Osteoblast (primary cell): ENCODE measurements around the gene CEP57L1. TPM values are rescaled to one million over a fixed set of nuclear protein-coding genes. Genes with fewer than 3 reads are reported as not detected.
"Not testable (repeated sequence)": the region's sequence is repeated elsewhere in the genome, so short reads cannot be mapped to it uniquely, and the experiment has no call there.

ENCODE experiments used
- DNase-seq: peaks from one replicate; pipeline ENCODE4 v3.0.0; 2011; ENCODE audit warnings: low spot score, mixed read lengths; ENCODE audit not compliant: insufficient read length; ENCODE audit errors: missing footprints
- H2AFZ ChIP-seq: 2 replicates; pipeline ENCODE4 v1.6.0; 2011; ENCODE audit warnings: mild to moderate bottlenecking, low read length
- H3K27ac ChIP-seq: 2 replicates; pipeline ENCODE4 v1.5.1; 2011; ENCODE audit warnings: mild to moderate bottlenecking, low read depth, low read length, moderate library complexity
- H3K27me3 ChIP-seq: 2 replicates; pipeline ENCODE4 v1.6.0; 2012; ENCODE audit warnings: mild to moderate bottlenecking, control low read depth, inconsistent platforms, low read length, moderate library complexity; ENCODE audit not compliant: insufficient read depth
- H3K36me3 ChIP-seq: 2 replicates; pipeline ENCODE4 v1.5.1; 2011; ENCODE audit warnings: mild to moderate bottlenecking, low read length, control low read depth, moderate library complexity; ENCODE audit not compliant: insufficient read depth
- H3K4me1 ChIP-seq: 2 replicates; pipeline ENCODE4 v1.5.1; 2011; ENCODE audit warnings: mild to moderate bottlenecking, low read length, control low read depth, moderate library complexity; ENCODE audit not compliant: insufficient read depth
- H3K4me2 ChIP-seq: 2 replicates; pipeline ENCODE4 v1.6.0; 2011; ENCODE audit warnings: mild to moderate bottlenecking, low read length; ENCODE audit not compliant: insufficient read depth
- H3K4me3 ChIP-seq: fragments of 200-600 bp; sonication (generic); 3 replicates; pipeline ENCODE4 v1.5.1; 2012; ENCODE audit warnings: mild to moderate bottlenecking, low read length, inconsistent platforms; ENCODE audit not compliant: insufficient read depth
- H3K79me2 ChIP-seq: 2 replicates; pipeline ENCODE4 v1.6.0; 2012; ENCODE audit warnings: mild to moderate bottlenecking, low read length, control low read depth, inconsistent platforms; ENCODE audit not compliant: insufficient read depth
- H3K9me3 ChIP-seq: 2 replicates; pipeline ENCODE4 v1.5.1; 2011; ENCODE audit warnings: low read depth, low read length, control low read depth
- H4K20me1 ChIP-seq: 2 replicates; pipeline ENCODE4 v1.6.0; 2012; ENCODE audit warnings: mild to moderate bottlenecking, low read length, control low read depth; ENCODE audit not compliant: insufficient read depth
- CTCF ChIP-seq: IDR thresholded peaks from 2 replicates; pipeline ENCODE4 v1.5.1; 2011; ENCODE audit warnings: mild to moderate bottlenecking, low read depth, low read length, moderate library complexity; ENCODE audit errors: extremely low read depth
- total RNA-seq: library from RNA; depleted of rRNA; stranded (reverse); fragments of >200 nt; gene quantifications from 2 replicates; pipeline ENCODE4 v1.2.3, GENCODE V29; 2012

The CEP57L1 gene
- total RNA-seq, 1 donor = 17.7 TPM

GRCh38 chr6:109081026-109081425 is 14.3 kb upstream of the CEP57L1 start:
- Histone ChIP-seq H3K4me1 (peaks cover 10% of the 10 kb centered on the region), H3K27me3 (no peaks in the 10 kb centered on the region), H2AFZ (no peak overlapping the region), H3K4me3 (no peak overlapping the region), H3K4me2 (no peak overlapping the region), H4K20me1 (no peaks in the 10 kb centered on the region), H3K27ac (no peak overlapping the region), H3K79me2 (peaks cover 2% of the 10 kb centered on the region), H3K9me3 (no peaks in the 10 kb centered on the region), H3K36me3 (no peaks in the 10 kb centered on the region)
- TF ChIP-seq CTCF = no peak
- DNase-seq = no peak

- no peak for TF ChIP-seq CTCF
- Histone ChIP-seq H2AFZ (no peak overlapping the region), H3K4me1 (peaks cover 6% of the 10 kb centered on the region), H3K27me3 (no peaks in the 10 kb centered on the region), H3K36me3 (no peaks in the 10 kb centered on the region), H3K9me3 (no peaks in the 10 kb centered on the region), H3K4me2 (no peak overlapping the region), H3K27ac (no peak overlapping the region), H4K20me1 (no peaks in the 10 kb centered on the region), H3K4me3 (no peak overlapping the region), H3K79me2 (peaks cover 2% of the 10 kb centered on the region)
- DNase-seq = no peak
Measured at GRCh38 chr6:109081516-109082187, 13.7 kb upstream of the CEP57L1 start.

GRCh38 chr6:109082188-109082577 is 13.1 kb upstream of the CEP57L1 start:
- no peak overlapping the region for H2AFZ ChIP-seq
- no peaks in the 10 kb centered on the region for H3K9me3 ChIP-seq
- no peaks in the 10 kb centered on the region for H4K20me1 ChIP-seq
- H3K27ac ChIP-seq = no peak overlapping the region
- no peaks in the 10 kb centered on the region for H3K27me3 ChIP-seq
- peak; percentile 62 for DNase-seq
- H3K4me2 ChIP-seq = no peak overlapping the region
- H3K36me3 ChIP-seq = no peaks in the 10 kb centered on the region
- H3K79me2 ChIP-seq = peaks cover 2% of the 10 kb centered on the region
- peak; percentile 31 for TF ChIP-seq CTCF
- H3K4me3 ChIP-seq = no peak overlapping the region
- peaks cover 6% of the 10 kb centered on the region for H3K4me1 ChIP-seq

- H3K4me2 ChIP-seq = no peak overlapping the region
- H4K20me1 ChIP-seq = no peaks in the 10 kb centered on the region
- no peaks in the 10 kb centered on the region for H3K36me3 ChIP-seq
- H3K27ac ChIP-seq = no peak overlapping the region
- H3K4me3 ChIP-seq = no peak overlapping the region
- TF ChIP-seq CTCF = no peak
- no peak for DNase-seq
- H3K4me1 ChIP-seq = peaks cover 6% of the 10 kb centered on the region
- no peak overlapping the region for H2AFZ ChIP-seq
- peaks cover 2% of the 10 kb centered on the region for H3K79me2 ChIP-seq
- no peaks in the 10 kb centered on the region for H3K27me3 ChIP-seq
- no peaks in the 10 kb centered on the region for H3K9me3 ChIP-seq
Measured at GRCh38 chr6:109083657-109084056, 11.7 kb upstream of the CEP57L1 start.

GRCh38 chr6:109084146-109084545 is 11.2 kb upstream of the CEP57L1 start:
- not testable (repeated sequence) for H3K27ac ChIP-seq, H3K9me3 ChIP-seq, H4K20me1 ChIP-seq, H3K4me1 ChIP-seq, H3K4me2 ChIP-seq, H3K27me3 ChIP-seq, DNase-seq, H2AFZ ChIP-seq, H3K36me3 ChIP-seq, H3K79me2 ChIP-seq, H3K4me3 ChIP-seq
